Nephron progenitor cell (in vitro differentiated cells): ENCODE measurements around the gene SSTR5.

Experiments
- DNase-seq: peaks from one replicate; pipeline ENCODE4 v3.0.0; 2021
- H3K27ac Mint-ChIP-seq: 2 replicates; pipeline ENCODE4 v1.8.0; 2021; ENCODE audit warnings: mild to moderate bottlenecking, moderate library complexity, mixed read lengths
- H3K27me3 Mint-ChIP-seq: 2 replicates; pipeline ENCODE4 v1.8.0; 2021; ENCODE audit warnings: mild to moderate bottlenecking, low read depth, mixed read lengths; ENCODE audit not compliant: poor library complexity
- H3K36me3 Mint-ChIP-seq: 2 replicates; pipeline ENCODE4 v1.8.0; 2021; ENCODE audit warnings: low read depth, mixed read lengths
- H3K4me1 Mint-ChIP-seq: 2 replicates; pipeline ENCODE4 v1.8.0; 2021; ENCODE audit warnings: mixed read lengths
- H3K4me3 Mint-ChIP-seq: 2 replicates; pipeline ENCODE4 v1.8.0; 2021; ENCODE audit warnings: mild to moderate bottlenecking, moderate library complexity, mixed read lengths
- H3K9me3 Mint-ChIP-seq: 2 replicates; pipeline ENCODE4 v1.8.0; 2021; ENCODE audit warnings: mild to moderate bottlenecking, moderate library complexity, mixed read lengths
- TF ChIP-seq, protein P1 (sequence below): fragments of 200-600 bp; sonication (generic); IDR thresholded peaks from 2 replicates; pipeline ENCODE4 v1.5.0; 2021; ENCODE audit warnings: antibody characterized with exemption

Gene SSTR5

GRCh38 chr16:1107731-1108130 lies 35.2 kb downstream of the SSTR5 start:
- H3K27me3 Mint-ChIP-seq = peaks cover 17% of the 10 kb centered on the region
- peaks cover 41% of the 10 kb centered on the region for H3K4me1 Mint-ChIP-seq
- no peak for DNase-seq
- TF ChIP-seq, protein P1, sequence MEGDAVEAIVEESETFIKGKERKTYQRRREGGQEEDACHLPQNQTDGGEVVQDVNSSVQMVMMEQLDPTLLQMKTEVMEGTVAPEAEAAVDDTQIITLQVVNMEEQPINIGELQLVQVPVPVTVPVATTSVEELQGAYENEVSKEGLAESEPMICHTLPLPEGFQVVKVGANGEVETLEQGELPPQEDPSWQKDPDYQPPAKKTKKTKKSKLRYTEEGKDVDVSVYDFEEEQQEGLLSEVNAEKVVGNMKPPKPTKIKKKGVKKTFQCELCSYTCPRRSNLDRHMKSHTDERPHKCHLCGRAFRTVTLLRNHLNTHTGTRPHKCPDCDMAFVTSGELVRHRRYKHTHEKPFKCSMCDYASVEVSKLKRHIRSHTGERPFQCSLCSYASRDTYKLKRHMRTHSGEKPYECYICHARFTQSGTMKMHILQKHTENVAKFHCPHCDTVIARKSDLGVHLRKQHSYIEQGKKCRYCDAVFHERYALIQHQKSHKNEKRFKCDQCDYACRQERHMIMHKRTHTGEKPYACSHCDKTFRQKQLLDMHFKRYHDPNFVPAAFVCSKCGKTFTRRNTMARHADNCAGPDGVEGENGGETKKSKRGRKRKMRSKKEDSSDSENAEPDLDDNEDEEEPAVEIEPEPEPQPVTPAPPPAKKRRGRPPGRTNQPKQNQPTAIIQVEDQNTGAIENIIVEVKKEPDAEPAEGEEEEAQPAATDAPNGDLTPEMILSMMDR = no peak
- no peak overlapping the region for H3K27ac Mint-ChIP-seq
- no peak overlapping the region for H3K4me3 Mint-ChIP-seq
- no peaks in the 10 kb centered on the region for H3K36me3 Mint-ChIP-seq
- no peaks in the 10 kb centered on the region for H3K9me3 Mint-ChIP-seq

DNA sequence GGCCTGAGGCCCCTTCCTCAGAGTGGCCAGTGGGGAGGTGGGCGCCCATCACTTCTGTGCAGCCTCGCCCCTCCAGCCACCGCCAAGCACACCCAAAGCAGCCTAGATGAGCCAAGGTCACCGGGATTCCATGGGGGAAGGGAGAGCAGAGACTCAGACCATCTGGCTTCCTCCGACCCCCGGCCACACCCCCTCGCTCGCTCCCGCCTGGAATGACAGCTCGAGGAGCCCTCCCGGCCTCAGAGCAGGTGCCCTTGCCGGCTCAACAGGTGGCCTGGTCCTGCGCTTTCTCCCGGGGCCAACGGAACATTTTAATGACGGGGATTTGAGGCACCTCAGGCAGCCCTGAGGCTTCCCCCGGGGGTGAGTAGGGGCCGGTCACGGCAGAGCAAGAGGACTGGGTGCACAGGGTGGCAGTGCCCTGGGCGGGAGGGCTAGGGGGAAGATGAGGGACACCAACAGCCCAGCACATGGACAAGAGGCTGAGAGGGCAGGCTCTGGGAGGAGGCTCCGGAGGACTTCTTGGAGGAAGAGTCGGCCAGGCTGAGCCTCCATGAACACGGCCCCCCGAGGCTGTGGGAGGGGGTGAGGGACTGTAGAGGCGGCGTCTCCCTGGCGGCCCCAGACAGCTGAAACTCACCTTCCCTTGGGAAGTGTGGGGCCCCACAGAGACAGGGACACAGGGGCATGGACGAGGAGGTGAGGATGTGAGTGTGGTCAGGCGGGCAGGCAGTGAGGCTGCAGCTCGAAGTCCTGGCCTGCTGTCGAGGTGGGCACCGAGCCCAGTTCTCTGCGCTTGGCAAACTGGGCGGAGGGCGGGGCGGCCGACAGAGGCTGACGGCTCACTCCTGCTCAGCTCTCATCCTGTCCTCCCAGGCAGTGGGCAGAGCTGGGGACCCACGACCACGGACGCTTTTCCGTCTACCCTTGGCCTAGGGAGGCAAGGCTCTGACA lies 36.0 kb downstream of the SSTR5 start:
- H3K36me3 Mint-ChIP-seq = no peaks in the 10 kb centered on the region
- H3K27me3 Mint-ChIP-seq = peaks cover 22% of the 10 kb centered on the region
- H3K27ac Mint-ChIP-seq = no peak overlapping the region
- no peak for DNase-seq
- TF ChIP-seq, protein P1 = no peak
- no peaks in the 10 kb centered on the region for H3K9me3 Mint-ChIP-seq
- H3K4me3 Mint-ChIP-seq = no peak overlapping the region
- H3K4me1 Mint-ChIP-seq = peaks cover 41% of the 10 kb centered on the region

DNA sequence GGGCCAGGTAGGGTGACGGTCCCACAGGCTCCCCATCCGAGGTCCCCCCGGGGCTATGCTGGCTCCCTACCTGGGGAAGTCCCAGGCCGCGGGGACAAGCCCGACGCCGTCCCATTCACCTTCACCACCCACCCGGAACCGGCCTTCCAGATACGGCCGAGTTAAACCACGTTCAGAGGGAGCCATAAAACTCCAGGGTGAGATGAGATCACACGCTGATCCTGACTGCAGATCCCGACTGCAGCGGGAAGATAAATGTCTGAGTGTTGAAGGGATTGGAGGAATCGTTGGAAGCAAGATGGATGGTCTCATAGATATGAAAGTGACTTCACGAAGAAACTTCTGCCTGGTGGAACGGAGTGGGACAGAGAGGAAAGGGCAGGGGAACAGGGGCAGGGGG lies 37.1 kb downstream of the SSTR5 start:
- peaks cover 19% of the 10 kb centered on the region for H3K27me3 Mint-ChIP-seq
- H3K4me1 Mint-ChIP-seq = peaks cover 41% of the 10 kb centered on the region
- no peak overlapping the region for H3K27ac Mint-ChIP-seq

GRCh38 chr16:1112506-1113184 lies 40.1 kb downstream of the SSTR5 start:
- H3K9me3 Mint-ChIP-seq = no peaks in the 10 kb centered on the region
- no peak overlapping the region for H3K4me3 Mint-ChIP-seq
- H3K27ac Mint-ChIP-seq = no peak overlapping the region
- TF ChIP-seq, protein P1 = no peak
- H3K36me3 Mint-ChIP-seq = no peaks in the 10 kb centered on the region
- no peak for DNase-seq
- peaks cover 41% of the 10 kb centered on the region for H3K4me1 Mint-ChIP-seq
- H3K27me3 Mint-ChIP-seq = peaks cover 19% of the 10 kb centered on the region

More for the DNA sequence above, 37.1 kb downstream of the SSTR5 start:
- H3K36me3 Mint-ChIP-seq = no peaks in the 10 kb centered on the region
- TF ChIP-seq, protein P1 = no peak
- no peak overlapping the region for H3K4me3 Mint-ChIP-seq
- no peak for DNase-seq
- H3K9me3 Mint-ChIP-seq = no peaks in the 10 kb centered on the region

GRCh38 chr16:1113489-1113888 lies 40.9 kb downstream of the SSTR5 start:
- no peak overlapping the region for H3K27ac Mint-ChIP-seq
- peaks cover 19% of the 10 kb centered on the region for H3K27me3 Mint-ChIP-seq
- TF ChIP-seq, protein P1 = no peak
- H3K36me3 Mint-ChIP-seq = no peaks in the 10 kb centered on the region
- no peak for DNase-seq
- peaks cover 38% of the 10 kb centered on the region for H3K4me1 Mint-ChIP-seq
- no peak overlapping the region for H3K4me3 Mint-ChIP-seq
- no peaks in the 10 kb centered on the region for H3K9me3 Mint-ChIP-seq
